ENCODE data around the gene KCNG2. TPM values are rescaled to one million over a fixed set of nuclear protein-coding genes. Genes with fewer than 3 reads are reported as not detected.

The KCNG2 gene
- total and polyA plus RNA-seq, 2 of the 4 experiments (the other 2 are of a cell fraction) = not detected

- in situ Hi-C loops (cut with MboI; ENCODE audit: low sequenced_read_pairs) (no loop called here), intact Hi-C loops (cut with micrococcal nuclease) (no loop called here), dilution Hi-C loops (cut with HindIII; ENCODE audit: low sequenced_read_pairs, unreplicated experiment) (no loop called here)
- Histone ChIP-seq H3K9me1 (ENCODE audit: insufficient read depth, low read length) (peaks cover 6% of the 10 kb centered on the region; the same call in 1 of the 2 replicates), H3K9ac (ENCODE audit: low read depth, low read length) (no peak overlapping the region), H2AFZ (replicated peaks; ENCODE audit: low read length, poor library complexity) (no peak overlapping the region), H4K20me1 (ENCODE audit: insufficient read depth, low read length) (peaks cover 71% of the 10 kb centered on the region), H2BK15ac (ENCODE audit: low read depth, low read length) (no peak overlapping the region), H2AK5ac (ENCODE audit: low read depth, low read length) (no peak overlapping the region), H3K9me3 (ENCODE audit: control insufficient read depth, insufficient read depth, low read length) (no peaks in the 10 kb centered on the region), H3K36me3 (ENCODE audit: control insufficient read depth, insufficient read depth, low read length) (peaks cover 51% of the 10 kb centered on the region), H3K79me1 (ENCODE audit: low read depth in 1 of 2, low read length in 2 of 2) (peaks cover 17 to 86% of the 10 kb centered on the region in 2 experiments), H3K27ac (ENCODE audit: insufficient read depth, low read length) (no peak overlapping the region), H3K4me1 (ENCODE audit: control insufficient read depth, insufficient read depth, low read length) (peaks cover 2% of the 10 kb centered on the region; the same call in 1 of the 2 replicates), H3K14ac (replicated peaks; ENCODE audit: low read depth, low read length) (no peak overlapping the region), H2BK5ac (ENCODE audit: low read depth, low read length, poor library complexity, severe bottlenecking) (no peak overlapping the region), H4K5ac (ENCODE audit: low read depth, low read length) (no peak overlapping the region), H4K91ac (ENCODE audit: insufficient read depth, low read depth, low read length) (no peak overlapping the region), H2AK9ac (replicated peaks; ENCODE audit: low read depth, low read length, poor library complexity) (peak overlapping the region; percentile 13), H3K23ac (ENCODE audit: low read depth, low read length) (no peak overlapping the region), H4K8ac (ENCODE audit: low read depth in 2 of 2, low read length in 2 of 2) (no peak overlapping the region), H3K4me2 (ENCODE audit: low read depth, low read length) (no peak overlapping the region), H2BK20ac (ENCODE audit: low read depth, low read length) (no peak overlapping the region), H3K4me3 (ENCODE audit: insufficient read depth, low read depth, low read length) (no peak overlapping the region), H3K27me3 (ENCODE audit: control insufficient read depth, insufficient read depth, low read length) (no peaks in the 10 kb centered on the region), H2BK120ac (ENCODE audit: low read depth, low read length) (no peak overlapping the region), H3K56ac (ENCODE audit: extremely low read depth, insufficient read depth, low read length) (no peak overlapping the region), H3K4ac (ENCODE audit: low read depth, low read length) (no peak overlapping the region), H3K18ac (ENCODE audit: low read depth, low read length) (no peak overlapping the region)
- TF ChIP-seq MAFK (IDR thresholded peaks at IDR 0.05; ENCODE audit: low read depth, low read length) (no peak), RCOR1 (IDR thresholded peaks at IDR 0.05; ENCODE audit: insufficient replicate concordance, low read length) (no peak), MXI1 (IDR thresholded peaks at IDR 0.05; ENCODE audit: borderline replicate concordance, low read depth, low read length) (no peak)
- TF ChIP-seq, protein P1, sequence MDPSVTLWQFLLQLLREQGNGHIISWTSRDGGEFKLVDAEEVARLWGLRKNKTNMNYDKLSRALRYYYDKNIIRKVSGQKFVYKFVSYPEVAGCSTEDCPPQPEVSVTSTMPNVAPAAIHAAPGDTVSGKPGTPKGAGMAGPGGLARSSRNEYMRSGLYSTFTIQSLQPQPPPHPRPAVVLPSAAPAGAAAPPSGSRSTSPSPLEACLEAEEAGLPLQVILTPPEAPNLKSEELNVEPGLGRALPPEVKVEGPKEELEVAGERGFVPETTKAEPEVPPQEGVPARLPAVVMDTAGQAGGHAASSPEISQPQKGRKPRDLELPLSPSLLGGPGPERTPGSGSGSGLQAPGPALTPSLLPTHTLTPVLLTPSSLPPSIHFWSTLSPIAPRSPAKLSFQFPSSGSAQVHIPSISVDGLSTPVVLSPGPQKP (IDR thresholded peaks at IDR 0.05; ENCODE audit: borderline replicate concordance, low read depth, low read length) = no peak
- TF ChIP-seq, protein P2, sequence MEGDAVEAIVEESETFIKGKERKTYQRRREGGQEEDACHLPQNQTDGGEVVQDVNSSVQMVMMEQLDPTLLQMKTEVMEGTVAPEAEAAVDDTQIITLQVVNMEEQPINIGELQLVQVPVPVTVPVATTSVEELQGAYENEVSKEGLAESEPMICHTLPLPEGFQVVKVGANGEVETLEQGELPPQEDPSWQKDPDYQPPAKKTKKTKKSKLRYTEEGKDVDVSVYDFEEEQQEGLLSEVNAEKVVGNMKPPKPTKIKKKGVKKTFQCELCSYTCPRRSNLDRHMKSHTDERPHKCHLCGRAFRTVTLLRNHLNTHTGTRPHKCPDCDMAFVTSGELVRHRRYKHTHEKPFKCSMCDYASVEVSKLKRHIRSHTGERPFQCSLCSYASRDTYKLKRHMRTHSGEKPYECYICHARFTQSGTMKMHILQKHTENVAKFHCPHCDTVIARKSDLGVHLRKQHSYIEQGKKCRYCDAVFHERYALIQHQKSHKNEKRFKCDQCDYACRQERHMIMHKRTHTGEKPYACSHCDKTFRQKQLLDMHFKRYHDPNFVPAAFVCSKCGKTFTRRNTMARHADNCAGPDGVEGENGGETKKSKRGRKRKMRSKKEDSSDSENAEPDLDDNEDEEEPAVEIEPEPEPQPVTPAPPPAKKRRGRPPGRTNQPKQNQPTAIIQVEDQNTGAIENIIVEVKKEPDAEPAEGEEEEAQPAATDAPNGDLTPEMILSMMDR (conservative IDR thresholded peaks at IDR 0.05; ENCODE audit: low read depth, low read length) = no peak
- ChIA-PET CTCF (no interaction called here), POLR2A (ENCODE audit: unreplicated experiment) (no interaction called here)
- no peak for ATAC-seq (ENCODE audit: low read depth)
- no peak for DNase-seq
- WGBS, 2 experiments (ENCODE audit: extremely low coverage in 2 of 2, insufficient read length in 1 of 2) = 96% methylated on average over 9 of the region's 17 CpGs; no CpG with 5 or more reads in 1 of the 2 experiments
- no TSS peak for BruUV-seq (replicated peaks)
These were observed 143.2 kb downstream of the KCNG2 start for GRCh38 chr18:79940814-79941472.

All from IMR-90 (cell line).